ENCODE measurements around the gene CMAS. TPM values are rescaled to one million over a fixed set of nuclear protein-coding genes. Genes with fewer than 3 reads are reported as not detected.
"Not testable (repeated sequence)": the region's sequence is repeated elsewhere in the genome, so short reads cannot be mapped to it uniquely, and the experiment has no call there.

CMAS gene
- total and polyA plus RNA-seq, 2 of the 8 experiments (the other 6 are each of a cell fraction or from before 2014, with no cell fraction given) = 13.2 to 59.8 TPM

GRCh38 chr12:22023489-22023888 lies 22.5 kb upstream of the CMAS start:
- H3K14ac ChIP-seq (ENCODE audit: insufficient read length); H2BK5ac ChIP-seq (ENCODE audit: low read depth, low read length); H3K4me2 ChIP-seq (ENCODE audit: insufficient read depth in 1 of 2, low read depth in 2 of 2, low read length in 2 of 2); H2BK120ac ChIP-seq (replicated peaks; ENCODE audit: low read depth, low read length); H2BK12ac ChIP-seq (ENCODE audit: low read depth, low read length); H3K79me2 ChIP-seq (ENCODE audit: control insufficient read depth in 1 of 2, insufficient read depth in 2 of 2, low read length in 2 of 2); H3K36me3 ChIP-seq (ENCODE audit: control insufficient read depth in 2 of 4, insufficient read depth in 4 of 4, low read length in 3 of 4); H3K4me3 ChIP-seq (ENCODE audit: extremely low read depth in 1 of 4, insufficient read depth in 2 of 4, low read depth in 3 of 4, low read length in 4 of 4); H3K79me1 ChIP-seq (ENCODE audit: low read depth, low read length); H3K27me3 ChIP-seq (replicated peaks in 1 of 4; ENCODE audit: control insufficient read depth in 3 of 4, extremely low read depth in 1 of 4, insufficient read depth in 3 of 4, low read length in 3 of 4); H3K27ac ChIP-seq (ENCODE audit: low read depth, low read length); H3K23ac ChIP-seq (ENCODE audit: insufficient read length); H3K56ac ChIP-seq (replicated peaks; ENCODE audit: insufficient read length, low read depth, low read length); H4K8ac ChIP-seq (ENCODE audit: extremely low read depth, insufficient read depth, low read length); H3K18ac ChIP-seq (ENCODE audit: extremely low read depth, low read length); H4K91ac ChIP-seq (replicated peaks; ENCODE audit: insufficient read length, low read length); H2AFZ ChIP-seq (ENCODE audit: low read length); H2BK15ac ChIP-seq (ENCODE audit: low read length); H3K4ac ChIP-seq (replicated peaks; ENCODE audit: insufficient read length, low read depth, low read length); H3K9ac ChIP-seq (replicated peaks in 1 of 4; ENCODE audit: extremely low read depth in 1 of 4, low read depth in 3 of 4, low read length in 3 of 4); H3K4me1 ChIP-seq (replicated peaks in 1 of 4; ENCODE audit: control insufficient read depth in 3 of 4, insufficient read depth in 4 of 4, low read length in 3 of 4); H3K23me2 ChIP-seq (ENCODE audit: low read depth, low read length); H2BK20ac ChIP-seq (ENCODE audit: low read length); H2AK5ac ChIP-seq (ENCODE audit: low read depth, low read length); H4K5ac ChIP-seq (ENCODE audit: insufficient read length, low read depth, low read length); DNase-seq (ENCODE audit: low read depth in 1 of 2, low spot score in 2 of 2); H4K20me1 ChIP-seq (replicated peaks in 1 of 2; ENCODE audit: control insufficient read depth in 1 of 2, insufficient read depth in 2 of 2, low read length in 2 of 2); POLR2A ChIA-PET (ENCODE audit: partially characterized antibody); FAIRE-seq: not testable (repeated sequence)
- CTCF ChIA-PET (ENCODE audit: partially characterized antibody) = interaction anchor here (0.6 kb wide), 1 partner anchor 703 kb away, joined by 3 read pairs; no protein-coding TSS in a partner anchor
- peaks cover 4 to 13% of the 10 kb centered on the region in 2 experiments for H3K9me3 ChIP-seq (ENCODE audit: insufficient read depth in 2 of 2, low read depth in 1 of 2, low read length in 1 of 2)
